HG02759 (cell line): ENCODE data around the gene FER.
A peak's percentile ranks its signal among the peaks of the same experiment; 100 is the strongest.
"Not testable (repeated sequence)": the region's sequence is repeated elsewhere in the genome, so short reads cannot be mapped to it uniquely, and the experiment has no call there.

Source experiments
- ATAC-seq: cut with Tn5 transposase; IDR thresholded peaks from one replicate; pipeline ENCODE4 v1.9.1; 2021; ENCODE audit warnings: mild to moderate bottlenecking, moderate library complexity; ENCODE audit not compliant: unreplicated experiment

FER gene

GRCh38 chr5:108869066-108869465 is 121.4 kb downstream of the FER start:
- ATAC-seq = no peak

GRCh38 chr5:108876451-108876850 is 128.8 kb downstream of the FER start:
- ATAC-seq = no peak

- ATAC-seq = no peak
Measured at GRCh38 chr5:108878756-108879155, 131.1 kb downstream of the FER start.

GRCh38 chr5:108881133-108881532 is 133.4 kb downstream of the FER start:
- ATAC-seq = no peak

- ATAC-seq = no peak
Measured at GRCh38 chr5:108884736-108885135, 137.0 kb downstream of the FER start.

GRCh38 chr5:108898257-108898656 is 150.6 kb downstream of the FER start:
- ATAC-seq = no peak

- ATAC-seq = no peak
Measured at GRCh38 chr5:108898707-108899106, 151.0 kb downstream of the FER start.

- ATAC-seq = not testable (repeated sequence)
Measured at GRCh38 chr5:108899244-108899643, 151.5 kb downstream of the FER start.

- ATAC-seq = no peak
Measured at GRCh38 chr5:108900668-108901067, 153.0 kb downstream of the FER start.

- ATAC-seq = no peak
Measured at GRCh38 chr5:108905805-108906204, 158.1 kb downstream of the FER start.

GRCh38 chr5:108910627-108911026 is 162.9 kb downstream of the FER start:
- ATAC-seq = no peak

GRCh38 chr5:108911055-108911454 is 163.4 kb downstream of the FER start:
- peak; percentile 73 for ATAC-seq

GRCh38 chr5:108917596-108917995 is 169.9 kb downstream of the FER start:
- ATAC-seq = no peak

- ATAC-seq = peak; percentile 73
Measured at GRCh38 chr5:108919591-108920326, 172.1 kb downstream of the FER start.

GRCh38 chr5:108924457-108924961 is 176.8 kb downstream of the FER start:
- ATAC-seq = peak; percentile 42

GRCh38 chr5:108925073-108925472 is 177.4 kb downstream of the FER start:
- ATAC-seq = no peak

- no peak for ATAC-seq
Measured at GRCh38 chr5:108930107-108930506, 182.4 kb downstream of the FER start.

GRCh38 chr5:108935611-108936010 is 187.9 kb downstream of the FER start:
- ATAC-seq = no peak

GRCh38 chr5:108937221-108937620 is 189.5 kb downstream of the FER start:
- no peak for ATAC-seq

- no peak for ATAC-seq
Measured at GRCh38 chr5:108940506-108940905, 192.8 kb downstream of the FER start.

GRCh38 chr5:108941746-108942145 is 194.0 kb downstream of the FER start:
- ATAC-seq = no peak

- no peak for ATAC-seq
Measured at GRCh38 chr5:108942701-108943100, 195.0 kb downstream of the FER start.

- no peak for ATAC-seq
Measured at GRCh38 chr5:108945094-108945493, 197.4 kb downstream of the FER start.
